GM19099 (cell line): ENCODE data around the gene QRFP.

Experiments
- POLR2A ChIP-seq: IDR thresholded peaks from 3 replicates; pipeline ENCODE4 v1.6.1; 2011; ENCODE audit warnings: low read depth; ENCODE audit not compliant: insufficient read length; ENCODE audit errors: extremely low read depth

The QRFP gene

GRCh38 chr9:130896233-130897014 lies at the start of gene QRFP:
QRFP (minus strand) TSS chr9:130896812; CDS start chr9:130893838, 2,974 bp downstream.
- TF ChIP-seq POLR2A, result no peak

GRCh38 chr9:130945173-130945572 lies 48.6 kb upstream of the QRFP start:
- no peak for TF ChIP-seq POLR2A

GRCh38 chr9:130944510-130945058 lies 48.0 kb upstream of the QRFP start:
- TF ChIP-seq POLR2A, result no peak

GRCh38 chr9:130943777-130944176 lies 47.2 kb upstream of the QRFP start:
- TF ChIP-seq POLR2A, result no peak

- no peak for TF ChIP-seq POLR2A
These were observed 46.6 kb upstream of the QRFP start for GRCh38 chr9:130943221-130943620.

GRCh38 chr9:130942679-130943078 lies 46.1 kb upstream of the QRFP start:
- no peak for TF ChIP-seq POLR2A

GRCh38 chr9:130942084-130942483 lies 45.5 kb upstream of the QRFP start:
- TF ChIP-seq POLR2A, result no peak

- no peak for TF ChIP-seq POLR2A
These were observed 44.3 kb upstream of the QRFP start for GRCh38 chr9:130940693-130941576.

GRCh38 chr9:130940027-130940549 lies 43.5 kb upstream of the QRFP start:
- TF ChIP-seq POLR2A, result no peak

- no peak for TF ChIP-seq POLR2A
These were observed 42.9 kb upstream of the QRFP start for GRCh38 chr9:130939405-130940026.

GRCh38 chr9:130938652-130939404 lies 42.2 kb upstream of the QRFP start, which contains the start of gene FIBCD1:
FIBCD1 (minus strand) TSS chr9:130939247; CDS start chr9:130938607, 640 bp downstream.
- TF ChIP-seq POLR2A, result no peak

GRCh38 chr9:130938184-130938651 lies 41.6 kb upstream of the QRFP start:
- no peak for TF ChIP-seq POLR2A

- no peak for TF ChIP-seq POLR2A
These were observed 40.8 kb upstream of the QRFP start for GRCh38 chr9:130937146-130938076.
